Hematopoietic multipotent progenitor cell treated with erythropoietin and hydrocortisone succinate and interleukin-3 and kit ligand, for 4 days (in vitro differentiated cells): Measurements from ENCODE around the gene LHFPL6.

ENCODE experiments used
- DNase-seq: peaks from one replicate; pipeline ENCODE4 v3.0.0-alpha.2; 2015

Gene LHFPL6

GRCh38 chr13:39509616-39510315 is 93.2 kb downstream of the LHFPL6 start:
- no peak for DNase-seq

GRCh38 chr13:39506559-39507390 is 96.2 kb downstream of the LHFPL6 start:
- DNase-seq, result no peak

GRCh38 chr13:39505151-39505550 is 97.8 kb downstream of the LHFPL6 start:
- no peak for DNase-seq

GRCh38 chr13:39503048-39503447 is 99.9 kb downstream of the LHFPL6 start:
- DNase-seq, result no peak

- no peak for DNase-seq
Measured at GRCh38 chr13:39501702-39502324, 101.2 kb downstream of the LHFPL6 start.

- no peak for DNase-seq
Measured at GRCh38 chr13:39499604-39500003, 103.4 kb downstream of the LHFPL6 start.

GRCh38 chr13:39498471-39499114 is 104.4 kb downstream of the LHFPL6 start:
- no peak for DNase-seq

GRCh38 chr13:39496506-39496905 is 106.5 kb downstream of the LHFPL6 start:
- no peak for DNase-seq

- DNase-seq, result no peak
Measured at GRCh38 chr13:39494633-39495032, 108.4 kb downstream of the LHFPL6 start.

- DNase-seq, result no peak
Measured at GRCh38 chr13:39494006-39494405, 109.0 kb downstream of the LHFPL6 start.

GRCh38 chr13:39490136-39490535 is 112.9 kb downstream of the LHFPL6 start:
- DNase-seq, result no peak

- peak; percentile 25 for DNase-seq
Measured at GRCh38 chr13:39486758-39487157, 116.2 kb downstream of the LHFPL6 start.

GRCh38 chr13:39485314-39485700 is 117.7 kb downstream of the LHFPL6 start:
- no peak for DNase-seq

- DNase-seq, result no peak
Measured at GRCh38 chr13:39484506-39485313, 118.3 kb downstream of the LHFPL6 start.

GRCh38 chr13:39483326-39483725 is 119.7 kb downstream of the LHFPL6 start:
- DNase-seq, result no peak

GRCh38 chr13:39481491-39481890 is 121.5 kb downstream of the LHFPL6 start:
- no peak for DNase-seq

- no peak for DNase-seq
Measured at GRCh38 chr13:39474600-39474999, 128.4 kb downstream of the LHFPL6 start.

GRCh38 chr13:39469676-39470075 is 133.3 kb downstream of the LHFPL6 start:
- no peak for DNase-seq

- DNase-seq, result no peak
Measured at GRCh38 chr13:39468306-39468705, 134.7 kb downstream of the LHFPL6 start.

GRCh38 chr13:39463611-39464010 is 139.4 kb downstream of the LHFPL6 start:
- DNase-seq, result no peak

- DNase-seq, result no peak
Measured at GRCh38 chr13:39462906-39463305, 140.1 kb downstream of the LHFPL6 start.

GRCh38 chr13:39462428-39462827 is 140.6 kb downstream of the LHFPL6 start:
- no peak for DNase-seq
